K562 (cell line): ENCODE results near the gene NKX1-2. TPM values are rescaled to one million over a fixed set of nuclear protein-coding genes. Genes with fewer than 3 reads are reported as not detected.

Experiments
- ATAC-seq: fragments of 200-7000 bp; cut with Tn5 transposase; 3 replicates; pipeline ENCODE4 v1.9.1; 2020; ENCODE audit warnings: moderate library complexity
- BruUV-seq: library from RNA; stranded (reverse); fragments of 400-500 nt; replicated peaks from 2 replicates; lab custom pipeline; 2021; lab: Mats Ljungman, UMichigan
- CTCF ChIA-PET: fragments of 300-600 bp; formaldehyde crosslinking; extraction: SDS; loops from one replicate; lab custom pipeline; 2021; ENCODE audit warnings: low intra/inter-chr PET ratio; lab: Yijun Ruan, JAX
- POLR2A ChIA-PET: fragments of 300-600, 350-650 bp; sonication (Branson Sonifier 250); formaldehyde crosslinking; extraction: SDS; loops from one replicate; lab custom pipeline; 2021; ENCODE audit warnings: antibody characterized with exemption, inconsistent platforms; lab: Yijun Ruan, JAX
- DNase-seq, 4 experiments: peaks; one replicate each; pipeline versions ENCODE4 v3.0.0 to v3.0.0-alpha.2; 2011 to 2018; ENCODE audit warnings: low spot score in 3 of 4, mixed read lengths in 3 of 4; ENCODE audit errors: extremely low read depth in 1 of 4
- FAIRE-seq: peaks from 2 replicates; lab custom pipeline; 2011; peaks lifted over from hg19 to GRCh38; lab: Jason Lieb, UNC
- H2AFZ ChIP-seq: 2 replicates; pipeline ENCODE4 v1.6.0; 2011; ENCODE audit warnings: low read depth, low read length, control low read depth, inconsistent platforms
- H3K27ac ChIP-seq: fragments of 200-600 bp; 3 replicates; pipeline ENCODE4 v1.8.0; 2011; ENCODE audit warnings: low read depth, mild to moderate bottlenecking, control low read depth, inconsistent platforms, low read length, moderate library complexity, mixed read lengths; ENCODE audit errors: extremely low read depth
- H3K27me3 ChIP-seq, 2 experiments: fragments of 300-600 bp in 1 of 2; 2 replicates in 1 of 2; 3 replicates in 1 of 2; pipeline versions ENCODE4 v1.6.0 to v1.8.0; 2011; ENCODE audit warnings: inconsistent platforms in 2 of 2, low read length in 2 of 2, mild to moderate bottlenecking in 1 of 2, mixed read lengths in 1 of 2, moderate library complexity in 1 of 2; ENCODE audit not compliant: control insufficient read depth in 2 of 2, insufficient read depth in 2 of 2
- H3K36me3 ChIP-seq: fragments of 300-600 bp; 3 replicates; pipeline ENCODE4 v1.8.0; 2011; ENCODE audit warnings: mild to moderate bottlenecking, low read length, inconsistent platforms; ENCODE audit not compliant: control insufficient read depth, insufficient read depth
- H3K4me1 ChIP-seq, 2 experiments: fragments of 200-600 bp in 1 of 2; replicated peaks in 1 of 2; 2 replicates in 1 of 2; 3 replicates in 1 of 2; pipeline versions ENCODE4 v1.5.1 to v1.8.0; 2011; ENCODE audit warnings: inconsistent platforms in 2 of 2, low read length in 2 of 2, mild to moderate bottlenecking in 1 of 2, mixed read lengths in 1 of 2, moderate library complexity in 1 of 2; ENCODE audit not compliant: control insufficient read depth in 2 of 2, insufficient read depth in 2 of 2
- H3K4me2 ChIP-seq: 2 replicates; pipeline ENCODE4 v1.6.1; 2011; ENCODE audit warnings: low read length, control low read depth, inconsistent platforms, mixed read lengths; ENCODE audit not compliant: insufficient read depth
- H3K4me3 ChIP-seq: fragments of 200-600 bp; sonication (generic), shearing (Covaris generic); 2 replicates; pipeline ENCODE4 v1.5.1; 2016; ENCODE audit warnings: control low read depth, inconsistent platforms
- H3K79me2 ChIP-seq: fragments of 200-600 bp; 3 replicates; pipeline ENCODE4 v1.8.0; 2011; ENCODE audit warnings: low read length, inconsistent platforms; ENCODE audit not compliant: control insufficient read depth, insufficient read depth
- H3K9ac ChIP-seq, 2 experiments: 2 replicates each; pipeline versions ENCODE4 v1.6.0 to v1.6.1; 2011; ENCODE audit warnings: low read depth in 2 of 2, low read length in 2 of 2, control low read depth in 1 of 2, inconsistent platforms in 1 of 2, mild to moderate bottlenecking in 1 of 2, mixed read lengths in 1 of 2; ENCODE audit not compliant: insufficient read depth in 1 of 2
- H3K9me1 ChIP-seq: one replicate; pipeline ENCODE4 v1.6.0; 2011; ENCODE audit warnings: inconsistent platforms, mild to moderate bottlenecking, low read length, moderate library complexity; ENCODE audit not compliant: control insufficient read depth, insufficient read depth
- H3K9me3 ChIP-seq: replicated peaks from 2 replicates; pipeline ENCODE4 v1.5.1; 2011; ENCODE audit warnings: low read depth, low read length, inconsistent platforms; ENCODE audit not compliant: control insufficient read depth, insufficient read depth
- H4K20me1 ChIP-seq: replicated peaks from 2 replicates; pipeline ENCODE4 v1.6.1; 2011; ENCODE audit warnings: low read length, inconsistent platforms, mixed read lengths; ENCODE audit not compliant: control insufficient read depth, insufficient read depth
- BCOR ChIP-seq: fragments of 450-650 bp; IDR thresholded peaks from 2 replicates; pipeline ENCODE4 v1.6.1; 2016
- CCNT2 ChIP-seq: IDR thresholded peaks from 2 replicates; pipeline ENCODE4 v1.6.1; 2011; ENCODE audit warnings: borderline replicate concordance, low read depth, mild to moderate bottlenecking, moderate library complexity, mixed read lengths, low read length; ENCODE audit not compliant: insufficient read length; ENCODE audit errors: extremely low read depth
- CTBP1 ChIP-seq: fragments of 450-650 bp; IDR thresholded peaks from 2 replicates; pipeline ENCODE4 v1.6.1; 2016; ENCODE audit warnings: borderline replicate concordance
- KDM1A ChIP-seq, 2 experiments: fragments of 450-650 bp; IDR thresholded peaks; 2 replicates each; pipeline ENCODE4 v1.6.1; 2016; ENCODE audit warnings: mild to moderate bottlenecking in 2 of 2
- TEAD2 ChIP-seq: fragments of 450-650 bp; IDR thresholded peaks from 2 replicates; pipeline ENCODE4 v1.6.1; 2016; ENCODE audit warnings: missing genetic modification characterization, control low read depth, missing compliant biosample characterization
- WGBS: fragments of 100-300 bp; shearing (Covaris generic); methylation state at CpG from one replicate; pipeline ENCODE4 v1.1.6; 2016; ENCODE audit warnings: low coverage, mixed read lengths; ENCODE audit not compliant: insufficient coverage; ENCODE audit errors: missing lambda C conversion rate; 5-methylcytosine and 5-hydroxymethylcytosine counted together
- in situ Hi-C: fragments of 300-500 bp; cut with MboI; formaldehyde crosslinking; loops from 4 replicates; pipeline ENCODE4 v1.15.0; 2018; ENCODE audit warnings: inconsistent platforms, mixed read lengths
- intact Hi-C: fragments of 100-400 bp; cut with micrococcal nuclease; formaldehyde crosslinking; loops from 2 replicates; pipeline ENCODE4 v1.14.2; 2022
- polyA plus RNA-seq, 8 experiments: library from polyadenylated mRNA; depleted of rRNA in 4 of 8; stranded (reverse) in 5 of 8; unstranded in 3 of 8; fragments of >200 nt; fragmentation: Nextera tagmentation in 2 of 8; fragmentation: Illumina TruSeq in 1 of 8; extraction: Ambion mirVana in 2 of 8; extraction: Trizol in 1 of 8; gene quantifications; 2 replicates each; pipeline versions ENCODE4 v1.2.1 to v1.2.3, GENCODE V29; 2011 to 2014; ENCODE audit warnings: inconsistent platforms in 1 of 8, missing spikeins in 1 of 8
- total RNA-seq, 7 experiments: library from RNA; depleted of rRNA in 6 of 7; stranded (reverse); fragments of >200 nt in 6 of 7; fragmentation: Illumina TruSeq in 2 of 7; extraction: Trizol in 2 of 7; gene quantifications; 2 replicates each; pipeline versions ENCODE4 v1.2.1 to v1.2.3, GENCODE V29; 2011 to 2021; ENCODE audit warnings: low replicate concordance in 1 of 7

NKX1-2 gene
- total and polyA plus RNA-seq, 9 of the 15 experiments (the other 6 are each of a cell fraction or from before 2014, with no cell fraction given), result not detected

GRCh38 chr10:124462348-124462695 lies 12.5 kb upstream of the NKX1-2 start:
- peaks cover 16% of the 10 kb centered on the region for H3K79me2 ChIP-seq
- H4K20me1 ChIP-seq, result no peaks in the 10 kb centered on the region
- ChIA-PET CTCF (no interaction called here), POLR2A (interaction anchor here (0.6 to 1.8 kb wide), 2 partner anchors 24 to 329 kb away, joined by 3 to 5 read pairs; no protein-coding TSS in a partner anchor)
- H3K9me1 ChIP-seq, result no peaks in the 10 kb centered on the region
- no peak overlapping the region for H3K27ac ChIP-seq
- no peak for ATAC-seq
- H3K4me3 ChIP-seq, result peak overlapping the region; percentile 76
- TF ChIP-seq CTBP1 (no peak), KDM1A (IDR thresholded peaks at IDR 0.05) (peak; percentile 20 to 39; a peak in 1 of 4 replicates), TEAD2 (tag) (no peak), CCNT2 (no peak), BCOR (peak; percentile 53; the same call in 1 of the 2 replicates)
- FAIRE-seq, result no peak
- no peaks in the 10 kb centered on the region for H3K36me3 ChIP-seq
- intact Hi-C loops, result no loop called here
- peak overlapping the region; percentile 99 for H2AFZ ChIP-seq
- DNase-seq, result no peak
- BruUV-seq, result TSS peak; percentile 50
- H3K9ac ChIP-seq, result peak overlapping the region; percentile 51 to 91; a peak in 3 of 4 replicates
- H3K4me1 ChIP-seq, result peaks cover 24 to 29% of the 10 kb centered on the region in 2 experiments
- WGBS, result 72% methylated on average over 7 of the region's 8 CpGs
- in situ Hi-C loops, result no loop called here
- no peaks in the 10 kb centered on the region for H3K27me3 ChIP-seq
- H3K9me3 ChIP-seq, result no peaks in the 10 kb centered on the region
- H3K4me2 ChIP-seq, result peak overlapping the region; percentile 90
